GM21529 (cell line): Measurements from ENCODE around the gene ABCB8.
"Not testable (repeated sequence)": the region's sequence is repeated elsewhere in the genome, so short reads cannot be mapped to it uniquely, and the experiment has no call there.

ENCODE experiments used
- ATAC-seq: cut with Tn5 transposase; IDR thresholded peaks from one replicate; pipeline ENCODE4 v1.9.1; 2021; ENCODE audit not compliant: unreplicated experiment

ABCB8 gene

DNA sequence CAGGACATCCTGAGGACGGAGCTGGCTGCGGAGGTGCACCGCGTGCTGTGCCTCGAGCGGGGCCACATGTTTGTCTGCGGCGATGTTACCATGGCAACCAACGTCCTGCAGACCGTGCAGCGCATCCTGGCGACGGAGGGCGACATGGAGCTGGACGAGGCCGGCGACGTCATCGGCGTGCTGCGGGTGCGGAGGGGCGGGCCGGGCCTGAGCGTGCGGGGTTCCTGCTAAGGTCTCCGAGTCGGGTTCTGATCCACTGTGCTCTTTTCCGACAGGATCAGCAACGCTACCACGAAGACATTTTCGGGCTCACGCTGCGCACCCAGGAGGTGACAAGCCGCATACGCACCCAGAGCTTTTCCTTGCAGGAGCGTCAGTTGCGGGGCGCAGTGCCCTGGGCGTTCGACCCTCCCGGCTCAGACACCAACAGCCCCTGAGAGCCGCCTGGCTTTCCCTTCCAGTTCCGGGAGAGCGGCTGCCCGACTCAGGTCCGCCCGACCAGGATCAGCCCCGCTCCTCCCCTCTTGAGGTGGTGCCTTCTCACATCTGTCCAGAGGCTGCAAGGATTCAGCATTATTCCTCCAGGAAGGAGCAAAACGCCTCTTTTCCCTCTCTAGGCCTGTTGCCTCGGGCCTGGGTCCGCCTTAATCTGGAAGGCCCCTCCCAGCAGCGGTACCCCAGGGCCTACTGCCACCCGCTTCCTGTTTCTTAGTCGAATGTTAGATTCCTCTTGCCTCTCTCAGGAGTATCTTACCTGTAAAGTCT is 14.3 kb upstream of the ABCB8 start:
- ATAC-seq = peak; percentile 64

DNA sequence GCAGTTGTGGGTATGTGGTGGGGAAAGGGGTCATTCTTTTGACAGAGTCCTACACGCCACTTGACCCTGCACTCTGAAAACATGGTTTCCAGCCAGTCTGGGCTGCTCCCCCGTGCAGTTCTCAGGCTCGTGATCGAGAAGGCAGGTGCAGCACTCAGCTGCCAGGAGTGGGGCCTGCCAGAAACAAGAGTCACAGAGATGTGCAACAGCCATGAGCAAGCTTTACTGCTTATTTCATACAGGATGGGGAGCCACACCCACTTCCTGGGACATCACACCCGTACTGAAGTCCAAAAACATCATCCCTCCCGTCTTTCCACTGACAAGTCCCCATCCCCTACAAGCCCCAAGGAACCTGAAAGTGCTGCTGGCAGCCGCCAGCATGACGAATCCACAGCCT is 13.3 kb upstream of the ABCB8 start:
- no peak for ATAC-seq

DNA sequence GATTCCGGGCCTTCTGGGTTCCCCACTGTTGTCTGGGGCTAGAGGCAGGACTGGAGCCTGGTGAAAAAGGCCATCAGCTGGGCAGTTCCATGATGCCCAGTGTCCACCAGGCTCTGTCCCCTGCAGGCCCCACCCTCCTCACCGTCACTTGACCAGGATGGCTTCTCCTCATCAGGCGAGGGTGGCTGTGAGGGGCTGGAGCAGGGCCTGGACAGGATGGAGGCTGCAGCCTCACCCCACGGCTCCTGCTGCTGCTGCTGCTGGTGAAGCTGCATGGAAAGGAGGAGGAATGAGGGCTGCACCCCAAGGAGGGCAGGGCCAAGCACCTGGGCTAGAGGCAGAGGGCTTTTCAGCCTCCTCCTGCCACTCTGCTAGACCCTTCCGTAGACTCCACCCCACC is 12.3 kb upstream of the ABCB8 start:
- no peak for ATAC-seq

DNA sequence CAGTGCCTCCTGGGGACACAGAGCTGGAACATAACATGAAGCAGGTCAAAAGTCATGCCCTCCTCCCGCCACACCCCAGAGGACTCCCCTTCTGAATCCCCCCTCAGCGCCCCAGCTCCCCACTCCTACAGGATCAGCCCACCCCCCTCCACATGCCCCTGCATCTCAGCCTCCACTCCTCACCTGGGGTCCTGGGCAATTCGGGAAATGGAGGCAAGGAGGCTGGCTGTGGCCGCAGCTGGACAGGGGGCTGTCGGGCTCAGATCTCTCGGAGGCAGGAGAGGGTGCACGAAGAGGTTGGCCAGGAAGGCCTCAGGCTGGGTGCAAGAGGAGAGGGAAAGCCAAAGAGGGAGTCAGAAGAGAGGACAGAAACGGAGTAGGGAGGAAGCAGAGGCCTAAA is 11.7 kb upstream of the ABCB8 start:
- no peak for ATAC-seq

DNA sequence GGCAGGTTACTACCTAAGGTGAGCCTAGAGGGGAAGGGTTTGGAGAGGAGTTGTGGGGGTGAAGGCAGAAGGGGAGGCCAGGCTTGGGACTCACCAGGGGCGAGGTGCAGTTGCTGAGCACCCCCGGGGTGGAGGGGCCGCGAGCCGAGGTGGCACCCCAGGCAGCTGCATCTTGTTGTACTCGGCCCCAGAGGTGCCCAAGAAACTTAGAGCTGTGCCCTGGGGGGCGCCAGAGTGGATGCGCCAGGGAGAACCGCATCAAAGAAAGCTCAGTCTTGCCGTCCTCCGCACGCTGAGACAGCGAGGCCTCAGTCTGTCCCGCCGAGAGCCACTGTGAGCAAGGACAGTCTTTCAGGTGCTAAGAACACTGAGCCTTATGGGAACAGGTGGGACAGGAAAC is 11.3 kb upstream of the ABCB8 start:
- ATAC-seq = no peak

DNA sequence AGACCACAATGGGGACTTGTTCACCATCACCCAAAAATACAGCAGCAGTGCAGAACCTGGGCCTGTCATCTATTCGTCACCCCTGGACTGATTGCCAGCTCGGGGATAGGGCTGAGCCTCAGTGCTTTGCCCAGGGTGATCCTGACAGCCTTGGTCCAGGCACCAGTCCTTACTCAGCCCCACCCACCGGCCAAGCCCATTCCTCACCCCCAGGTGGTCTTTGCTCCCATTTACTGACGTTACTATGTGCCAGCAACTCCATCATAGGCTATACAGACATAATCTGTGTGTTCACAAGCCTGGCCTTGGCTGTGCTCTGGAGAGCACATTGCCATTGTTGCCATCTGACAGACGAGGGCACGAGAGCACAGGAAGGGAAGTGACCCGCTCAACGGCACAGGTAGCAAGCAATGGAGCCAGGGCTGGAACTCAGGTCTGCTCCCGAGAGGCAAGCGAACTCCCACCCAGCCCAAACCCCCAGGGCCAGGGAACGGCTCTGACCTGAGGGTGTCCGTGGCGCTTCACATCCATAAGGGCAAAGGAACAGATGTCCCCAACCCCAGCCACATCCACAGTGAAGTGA is 10.8 kb upstream of the ABCB8 start:
- no peak for ATAC-seq

DNA sequence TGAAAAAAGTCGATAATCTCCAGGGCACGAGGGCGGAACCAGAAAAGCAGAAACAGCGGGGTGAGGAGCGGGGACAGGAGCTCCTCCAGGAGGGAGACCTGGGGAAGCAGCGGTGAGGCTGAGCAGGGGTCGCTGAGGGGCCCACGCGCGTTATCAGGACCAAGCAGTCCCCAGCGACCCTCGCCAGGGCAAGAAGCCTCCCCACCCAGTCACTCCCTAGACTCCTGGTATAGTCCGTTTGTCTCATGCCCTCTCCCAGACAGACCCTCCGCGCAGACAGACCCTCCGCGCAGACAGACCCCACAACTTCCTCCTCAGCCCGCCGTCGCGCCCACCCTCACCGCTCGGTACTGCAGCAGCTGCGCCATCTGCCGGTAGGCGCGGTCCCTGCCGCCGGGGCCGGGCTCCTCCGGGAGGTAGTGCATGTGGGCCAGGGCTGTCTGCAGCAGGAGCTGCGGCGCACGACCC is 10.3 kb upstream of the ABCB8 start:
- ATAC-seq = peak; percentile 53

DNA sequence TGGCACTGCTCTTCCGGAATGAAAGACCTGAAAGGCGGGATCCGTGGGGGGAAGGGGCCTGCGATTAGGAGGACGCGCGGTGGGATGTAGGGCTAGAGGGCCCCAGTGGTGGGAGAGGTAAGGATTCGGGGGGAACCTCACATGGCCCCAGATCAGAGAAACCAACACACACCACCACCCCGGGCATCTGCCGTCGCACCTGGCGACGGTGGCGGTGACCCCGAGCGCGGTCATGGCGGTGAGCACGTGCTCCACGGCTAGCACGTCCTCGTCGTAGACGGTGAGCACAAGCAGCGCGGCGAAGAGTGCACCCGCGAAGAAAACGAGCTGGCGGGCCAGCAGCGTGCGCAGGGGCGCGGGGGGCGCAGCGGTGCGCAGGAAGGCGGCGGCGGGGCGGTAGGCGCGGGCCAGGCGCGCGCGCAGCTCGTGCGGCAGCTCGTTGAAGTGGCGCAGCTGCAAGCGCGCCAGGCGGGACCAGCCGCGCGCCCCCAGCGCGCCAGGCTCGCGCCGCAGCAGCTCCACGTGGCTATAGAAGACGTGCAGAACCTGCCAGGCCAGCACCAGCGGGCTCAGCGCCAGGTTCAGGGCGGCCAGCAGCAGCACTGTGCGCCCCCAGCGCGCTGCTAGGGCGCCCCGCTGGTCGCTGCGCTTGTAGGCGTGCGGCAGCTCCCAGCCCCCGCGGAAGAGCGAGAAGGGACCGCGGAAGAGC is 9.7 kb upstream of the ABCB8 start:
- ATAC-seq = peak; percentile 5

DNA sequence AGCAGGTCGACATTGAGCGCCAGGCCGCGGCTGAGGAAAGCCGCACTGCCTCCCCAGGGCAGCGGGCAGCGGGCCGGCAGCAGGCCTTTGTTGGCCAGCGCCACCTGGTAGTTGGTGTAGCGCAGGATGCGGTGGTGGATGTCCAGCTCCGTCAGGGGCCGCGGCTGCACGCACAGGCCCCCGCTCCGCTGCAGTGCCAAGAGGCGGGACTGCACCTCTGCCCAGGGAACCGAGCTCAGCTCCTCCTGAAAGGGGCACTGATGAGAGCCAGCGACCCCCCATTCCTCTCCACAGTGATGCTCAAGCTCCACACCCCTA is 9.2 kb upstream of the ABCB8 start:
- no peak for ATAC-seq

DNA sequence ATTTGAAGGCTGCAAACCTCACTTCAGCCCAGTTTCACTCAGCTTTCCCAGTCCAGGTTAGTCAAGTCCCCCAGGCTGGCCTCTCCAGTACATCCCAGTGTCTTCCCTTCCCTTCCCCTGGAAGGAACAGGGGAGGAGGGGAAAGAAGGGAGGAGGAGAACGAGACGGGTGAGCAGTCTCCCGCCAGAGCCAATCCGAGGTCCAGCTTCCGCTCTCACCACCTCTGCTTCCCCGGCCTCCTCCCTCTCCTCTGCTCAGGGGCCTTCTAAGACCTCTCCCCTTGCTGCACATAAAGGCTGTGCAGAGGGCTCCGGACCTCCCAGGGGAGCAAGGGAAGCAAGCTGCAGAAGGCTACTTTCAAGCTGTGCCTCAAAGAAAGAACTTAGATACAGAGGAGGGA is 8.0 kb upstream of the ABCB8 start:
- no peak for ATAC-seq

DNA sequence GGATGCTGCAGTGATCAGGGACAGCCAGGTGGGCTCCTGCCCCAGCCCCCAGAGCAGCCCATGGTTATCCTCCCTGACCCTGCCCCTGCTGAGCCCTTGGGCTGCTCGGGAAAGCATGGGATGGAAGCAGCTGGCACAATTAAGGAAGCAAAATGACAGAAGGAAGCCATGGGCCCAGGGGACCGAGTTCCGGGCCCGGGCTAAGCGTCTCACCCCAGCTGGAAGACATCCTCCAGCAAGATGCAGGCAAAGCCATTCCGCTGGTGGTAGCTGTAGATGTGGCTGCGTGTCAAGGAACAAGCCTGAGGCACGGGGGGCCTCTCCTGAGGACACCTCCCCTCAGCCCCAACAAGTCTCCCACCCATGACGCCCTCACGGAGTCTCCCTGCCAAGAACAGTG is 5.0 kb upstream of the ABCB8 start:
- no peak for ATAC-seq

DNA sequence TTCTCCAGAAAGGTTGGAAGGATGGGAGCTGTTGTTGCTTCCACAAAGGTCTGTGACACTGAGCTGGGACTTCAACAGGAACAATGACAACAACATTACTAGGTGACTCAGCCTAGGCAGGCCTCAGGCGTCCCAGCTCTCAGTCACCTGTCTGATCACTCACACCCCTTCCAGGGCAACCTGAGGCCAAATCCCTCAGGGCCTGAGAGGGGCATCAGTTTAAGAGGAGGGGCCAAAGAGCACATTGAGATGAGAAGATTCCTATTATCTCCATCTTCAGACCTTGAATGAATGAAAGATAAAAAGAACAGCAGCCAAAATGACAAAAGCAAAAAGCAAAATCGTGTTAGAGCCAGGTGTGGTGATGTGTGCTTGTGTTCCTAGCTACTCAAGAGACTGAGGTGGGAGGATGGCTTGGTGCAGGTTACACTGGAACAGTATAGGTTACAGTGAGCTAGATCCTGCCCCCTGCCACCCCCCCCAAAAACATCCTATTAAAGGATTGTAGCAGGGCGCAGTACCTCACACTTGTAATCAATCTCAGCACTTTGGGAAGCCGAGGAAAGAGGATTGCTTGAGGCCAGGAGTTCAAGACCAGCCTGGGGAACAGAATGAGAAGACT is 3.7 kb upstream of the ABCB8 start, which contains the start of gene ATG9B:
Gene ATG9B, minus strand, starts transcription at position 60 of the 622 bp plus-strand sequence. CDS start 71 bp downstream, outside the sequence.
- no peak for ATAC-seq

DNA sequence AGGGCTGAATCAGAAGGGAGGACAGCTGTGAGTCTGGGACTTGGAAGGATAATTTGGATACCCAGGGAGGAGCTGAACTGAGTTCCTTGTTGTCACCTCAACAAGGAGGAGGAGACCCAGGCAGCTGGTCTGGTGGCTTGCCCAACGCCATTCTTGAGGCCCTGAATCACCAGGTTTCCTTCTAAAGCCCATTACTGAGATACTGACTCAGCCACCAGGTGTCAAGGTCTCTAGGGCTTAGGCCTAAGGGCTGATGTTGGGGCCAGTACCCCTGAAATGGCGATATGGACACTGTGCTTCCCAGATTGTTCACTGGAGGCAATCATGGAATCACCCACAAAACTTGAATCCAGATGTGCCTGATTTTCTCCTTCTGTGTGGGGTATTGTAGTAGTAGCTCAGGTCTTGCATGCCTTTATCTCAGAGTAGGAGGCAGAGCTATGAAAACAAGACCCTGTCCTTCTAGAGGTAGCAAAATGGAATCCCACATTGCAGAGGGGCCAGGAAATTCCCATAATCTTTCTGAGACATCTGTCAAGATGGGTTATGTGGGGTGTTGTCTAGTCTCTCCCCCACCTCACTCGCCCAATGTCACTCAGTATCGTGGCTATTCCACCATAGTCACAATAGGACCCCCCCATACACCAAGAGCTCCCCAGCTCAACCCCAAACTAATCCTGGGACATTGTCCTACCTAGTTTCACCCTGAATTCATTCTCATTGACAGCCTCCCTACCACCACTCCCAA is 2.2 kb upstream of the ABCB8 start:
- ATAC-seq = no peak

DNA sequence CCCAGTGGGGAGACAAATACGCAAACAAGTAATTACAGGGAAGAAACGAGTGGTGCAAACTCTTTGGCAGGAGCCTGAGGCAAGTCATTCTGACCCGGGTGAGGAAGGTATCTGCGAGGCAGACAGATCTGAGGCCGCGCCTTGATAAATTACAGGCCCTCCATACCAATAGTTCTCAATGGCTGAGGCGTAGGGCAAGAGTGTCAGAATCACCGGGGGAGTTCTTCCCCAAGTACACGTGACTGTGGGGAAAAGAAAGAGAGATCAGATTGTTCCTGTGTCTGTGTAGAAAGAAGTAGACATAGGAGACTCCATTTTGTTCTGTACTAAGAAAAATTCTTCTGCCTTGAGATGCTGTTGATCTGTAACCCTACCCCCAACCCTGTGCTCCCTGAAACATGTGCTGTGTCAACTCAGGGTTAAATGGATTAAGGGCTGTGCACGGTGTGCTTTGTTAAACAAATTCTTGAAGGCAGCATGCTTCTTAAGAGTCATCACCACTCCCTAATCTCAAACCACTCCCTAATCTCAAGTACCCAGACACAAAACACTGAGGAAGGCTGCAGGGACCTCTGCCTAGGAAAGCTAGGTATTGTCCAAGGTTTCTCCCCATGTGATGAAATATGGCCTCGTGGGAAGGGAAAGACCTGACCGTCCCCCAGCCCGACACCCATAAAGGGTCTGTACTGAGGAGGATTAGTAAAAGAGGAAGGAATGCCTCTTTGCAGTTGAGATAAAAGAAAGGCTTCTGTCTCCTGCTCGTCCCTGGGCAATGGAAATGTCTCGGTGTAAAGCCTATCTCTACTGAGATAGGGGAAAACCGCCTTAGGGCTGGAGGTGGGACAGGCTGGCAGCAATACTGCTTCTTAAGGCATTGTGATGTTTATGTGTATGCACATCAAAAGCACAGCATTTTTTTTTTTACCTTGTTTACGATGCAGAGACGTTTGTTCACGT is 1.2 kb upstream of the ABCB8 start:
- not testable (repeated sequence) for ATAC-seq

DNA sequence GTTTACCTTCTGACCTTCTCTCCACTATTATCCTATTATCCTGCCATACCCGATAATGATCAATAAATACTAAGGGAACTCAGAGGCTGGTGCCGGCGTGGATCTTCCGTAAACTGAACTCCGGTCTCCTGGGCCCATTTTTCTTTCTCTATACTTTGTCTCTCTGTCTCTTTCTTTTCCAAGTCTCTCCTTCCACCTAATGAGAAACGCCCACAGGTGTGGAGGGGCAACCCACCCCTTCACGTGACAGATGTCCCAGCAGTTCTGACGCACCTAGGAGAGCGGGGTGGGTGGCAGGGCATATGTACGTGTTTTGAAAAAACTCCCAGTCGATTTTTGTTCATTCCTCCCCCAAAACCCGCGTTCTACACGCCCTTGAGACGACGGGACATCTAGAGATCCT is 521 bp upstream of the ABCB8 start:
- not testable (repeated sequence) for ATAC-seq

DNA sequence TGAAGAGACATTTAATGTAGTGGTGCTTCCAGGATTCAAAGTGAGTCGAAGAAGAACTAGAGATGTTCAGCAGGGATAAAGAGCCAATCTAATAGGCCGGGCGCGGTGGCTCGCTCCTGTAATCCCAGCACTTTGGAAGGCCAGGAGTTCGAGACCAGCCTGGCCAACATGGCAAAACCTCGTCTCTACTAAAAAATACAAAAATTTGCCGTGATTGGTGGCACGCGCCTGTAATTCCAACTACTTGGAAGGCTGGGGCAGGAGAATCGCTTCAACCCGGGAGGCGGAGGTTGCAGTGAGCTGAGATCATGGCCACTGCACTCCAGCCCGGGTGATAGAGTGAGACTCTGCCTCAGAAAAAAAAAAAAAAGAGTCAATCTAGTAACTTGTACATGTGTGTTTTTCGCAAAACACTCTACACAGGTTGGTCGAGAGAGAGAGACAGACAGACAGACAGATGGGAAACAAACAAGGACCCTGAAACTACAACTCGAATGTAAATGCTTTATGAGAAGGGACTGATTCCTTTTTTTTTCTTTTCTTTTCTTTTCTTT is 775 bp downstream of the ABCB8 start:
- no peak for ATAC-seq

DNA sequence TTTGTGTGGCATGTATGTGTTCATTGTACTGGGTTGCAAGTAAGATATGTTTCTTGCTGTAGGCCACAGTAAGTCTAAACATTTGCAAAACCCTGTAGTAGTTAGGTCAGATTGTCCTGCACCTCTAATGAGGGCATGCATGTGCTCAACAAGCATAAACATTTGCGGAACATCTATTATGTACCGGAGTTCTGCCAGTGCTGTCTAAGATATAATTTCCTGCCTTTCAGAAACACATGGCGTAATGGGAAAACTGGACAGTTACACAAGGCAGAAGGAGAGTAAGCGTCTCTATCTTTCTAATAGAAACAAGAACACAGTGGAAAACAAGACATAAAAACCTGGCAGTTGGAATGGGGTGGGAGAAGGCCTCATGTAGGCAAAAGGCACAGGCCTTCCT is 2.8 kb downstream of the ABCB8 start:
- no peak for ATAC-seq

DNA sequence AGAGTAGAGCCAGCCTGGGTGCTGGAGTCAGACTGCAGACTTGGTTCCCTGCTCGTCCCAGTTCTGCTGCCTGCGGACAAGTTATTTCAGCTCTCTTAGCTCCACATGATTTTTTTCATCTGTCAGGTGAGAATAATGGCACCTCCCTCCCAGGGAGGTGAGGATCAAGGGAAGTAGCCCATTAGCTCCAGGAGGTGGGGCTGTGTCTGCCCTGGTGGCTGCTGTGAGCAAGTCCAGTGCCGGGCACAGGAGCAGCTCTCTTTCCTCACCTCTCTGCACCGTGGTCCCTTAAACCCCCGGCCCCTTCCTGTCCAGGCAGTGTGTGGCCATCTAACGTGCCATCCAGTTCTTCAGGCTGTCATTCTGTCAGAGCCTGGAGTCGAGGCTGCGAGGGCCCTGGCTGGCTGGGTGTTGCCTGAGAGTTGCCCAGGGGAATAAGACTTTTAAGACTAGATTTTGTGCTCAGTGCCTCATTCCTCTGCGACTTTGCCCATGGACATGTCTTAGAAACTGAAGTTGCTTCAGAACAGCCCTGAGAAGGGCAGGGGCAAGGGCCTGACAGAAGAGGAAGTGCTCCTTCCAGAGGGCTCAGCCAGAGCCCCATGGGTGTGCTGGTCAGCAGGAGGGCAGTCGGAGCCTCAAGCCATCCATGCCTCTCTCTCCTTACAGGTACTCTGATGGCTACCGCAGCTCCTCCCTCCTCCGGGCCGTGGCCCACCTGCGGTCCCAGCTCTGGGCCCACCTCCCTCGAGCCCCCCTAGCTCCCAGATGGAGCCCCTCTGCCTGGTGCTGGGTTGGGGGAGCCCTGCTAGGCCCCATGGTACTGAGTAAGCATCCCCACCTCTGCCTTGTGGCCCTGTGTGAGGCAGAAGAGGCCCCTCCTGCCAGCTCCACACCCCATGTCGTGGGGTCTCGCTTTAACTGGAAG is 5.0 kb downstream of the ABCB8 start:
- ATAC-seq = no peak

DNA sequence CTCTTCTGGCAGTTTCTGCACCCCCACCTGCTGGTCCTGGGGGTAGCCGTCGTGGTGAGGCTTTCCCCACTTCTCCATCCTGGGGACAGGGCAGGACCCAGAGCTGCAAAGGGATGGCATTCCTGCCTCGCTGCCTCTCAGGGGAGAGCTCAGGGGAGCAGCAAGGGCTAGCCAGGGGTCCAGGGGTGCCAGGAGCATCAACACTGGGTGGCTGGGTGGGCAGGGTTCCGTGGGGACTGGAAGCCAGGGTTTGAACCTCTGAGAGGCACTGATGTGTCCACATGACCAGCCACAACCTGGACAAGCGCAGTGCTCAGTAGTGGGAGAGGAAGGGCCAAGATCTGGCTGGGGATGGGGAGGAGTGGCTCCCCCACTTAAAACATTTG is 5.6 kb downstream of the ABCB8 start:
- no peak for ATAC-seq
